SU-DHL-6 (cell line): ENCODE data around the gene RAD23A.

Source experiments
- CTCF ChIP-seq: fragments of 200-600 bp; sonication (generic); IDR thresholded peaks from one replicate; pipeline ENCODE4 v1.5.1; 2017; ENCODE audit warnings: antibody characterized with exemption, mild to moderate bottlenecking, low read length, moderate library complexity; ENCODE audit not compliant: insufficient read depth, poor library complexity, severe bottlenecking
- EZH2phosphoT487 ChIP-seq: fragments of 200-600 bp; sonication (generic), shearing (Covaris generic); conservative IDR thresholded peaks from 2 replicates; pipeline ENCODE4 v1.6.1; 2018; ENCODE audit warnings: mild to moderate bottlenecking, antibody characterized with exemption, low read length, moderate library complexity, mixed read lengths

- TF ChIP-seq CTCF (no peak), EZH2phosphoT487 (no peak)
Observed at GRCh38 chr19:12943437-12944044, 2.1 kb upstream of the RAD23A start.
